Measurements from ENCODE around the gene SPOCK1.

GRCh38 chr5:137172258-137172657 lies 326.9 kb downstream of the SPOCK1 start:
- TF ChIP-seq CTCF (IDR thresholded peaks at IDR 0.05; ENCODE audit: low read depth, low read length, missing input control), result no peak
- no peak for TF ChIP-seq JUND (IDR thresholded peaks at IDR 0.05)
